ENCODE results near the gene HACD2. TPM values are rescaled to one million over a fixed set of nuclear protein-coding genes. Genes with fewer than 3 reads are reported as not detected.

The HACD2 gene
- total and polyA plus RNA-seq, 2 donors (not counting 3 experiments of a cell fraction or from before 2014, with no cell fraction given): 17.0 to 20.9 TPM

- CTCF ChIA-PET: interaction anchor here (0.9 kb wide), 2 partner anchors 29 to 100 kb away, joined by 3 read pairs; no protein-coding TSS in a partner anchor
- H3K9me1 ChIP-seq (replicated peaks; ENCODE audit: control insufficient read depth, extremely low read depth, insufficient read depth, low read length): no peaks in the 10 kb centered on the region
- no peaks in the 10 kb centered on the region for H3K4me1 ChIP-seq (ENCODE audit: control insufficient read depth, extremely low read depth, insufficient read depth, low read length)
- intact Hi-C loops (cut with micrococcal nuclease) (no loop called here), dilution Hi-C loops (cut with MboI; ENCODE audit: extremely low pct_ligation_motif_present, low sequenced_read_pairs) (no loop called here)
- no peak for FAIRE-seq
- H2AFZ ChIP-seq (ENCODE audit: low read depth, low read length): no peak overlapping the region
- no TSS peak for BruUV-seq (replicated peaks)
- H3K27ac ChIP-seq (ENCODE audit: insufficient read depth, low read depth, low read length): no peak overlapping the region
- TF ChIP-seq EZH2 (IDR thresholded peaks at IDR 0.05; ENCODE audit: borderline replicate concordance, low read depth, low read length, severe bottlenecking) (no peak), MAX (IDR thresholded peaks at IDR 0.05; ENCODE audit: insufficient read depth, insufficient read length) (no peak), POLR2AphosphoS5 (IDR thresholded peaks at IDR 0.05; ENCODE audit: insufficient read depth, low read depth, low read length) (no peak), POLR2A (IDR thresholded peaks at IDR 0.05; ENCODE audit: low read depth, low read length) (no peak), MYC (IDR thresholded peaks at IDR 0.05; ENCODE audit: low read depth, low read length) (no peak), GATA2 (IDR thresholded peaks at IDR 0.05; ENCODE audit: insufficient read depth, insufficient read length, low read depth, low read length) (no peak), JUN (IDR thresholded peaks at IDR 0.05; ENCODE audit: borderline replicate concordance, insufficient read depth, insufficient read length, low read depth) (no peak)
- no peaks in the 10 kb centered on the region for H4K20me1 ChIP-seq (replicated peaks; ENCODE audit: control insufficient read depth, extremely low read depth, insufficient read depth, low read length)
- no peaks in the 10 kb centered on the region for H3K9me3 ChIP-seq (replicated peaks; ENCODE audit: control insufficient read depth, insufficient read depth, low read length)
- no peak overlapping the region for H3K9ac ChIP-seq (replicated peaks; ENCODE audit: extremely low read depth, insufficient read depth, low read length)
- POLR2A ChIA-PET: no interaction called here
- DNase-seq (ENCODE audit: low read depth, low spot score): no peak
- H3K4me3 ChIP-seq (replicated peaks in 1 of 3; ENCODE audit: insufficient read depth in 1 of 3, low read depth in 1 of 3, low read length in 3 of 3): no peak overlapping the region
- H3K79me2 ChIP-seq (ENCODE audit: control insufficient read depth, insufficient read depth, low read length): no peaks in the 10 kb centered on the region
- no peaks in the 10 kb centered on the region for H3K36me3 ChIP-seq (ENCODE audit: control insufficient read depth in 2 of 2, extremely low read depth in 1 of 2, insufficient read depth in 2 of 2, low read length in 2 of 2)
- H3K27me3 ChIP-seq (ENCODE audit: control insufficient read depth in 2 of 2, insufficient read depth in 2 of 2, low read length in 2 of 2): no peaks in the 10 kb centered on the region
- H3K4me2 ChIP-seq (ENCODE audit: insufficient read depth, low read length): no peak overlapping the region
These were observed 38.6 kb upstream of the HACD2 start for GRCh38 chr3:123623346-123623880.

- no peak overlapping the region for H2AFZ ChIP-seq (ENCODE audit: low read depth, low read length)
- no peaks in the 10 kb centered on the region for H3K9me1 ChIP-seq (replicated peaks; ENCODE audit: control insufficient read depth, extremely low read depth, insufficient read depth, low read length)
- no peaks in the 10 kb centered on the region for H3K9me3 ChIP-seq (replicated peaks; ENCODE audit: control insufficient read depth, insufficient read depth, low read length)
- H3K4me1 ChIP-seq (ENCODE audit: control insufficient read depth, extremely low read depth, insufficient read depth, low read length): no peaks in the 10 kb centered on the region
- FAIRE-seq (no peak), DNase-seq (ENCODE audit: low read depth, low spot score) (no peak)
- H3K9ac ChIP-seq (replicated peaks; ENCODE audit: extremely low read depth, insufficient read depth, low read length): no peak overlapping the region
- ChIA-PET CTCF (no interaction called here), POLR2A (no interaction called here)
- no TSS peak for BruUV-seq (replicated peaks)
- H3K27ac ChIP-seq (ENCODE audit: insufficient read depth, low read depth, low read length): no peak overlapping the region
- H3K36me3 ChIP-seq (ENCODE audit: control insufficient read depth in 2 of 2, extremely low read depth in 1 of 2, insufficient read depth in 2 of 2, low read length in 2 of 2): no peaks in the 10 kb centered on the region
- no peaks in the 10 kb centered on the region for H3K79me2 ChIP-seq (ENCODE audit: control insufficient read depth, insufficient read depth, low read length)
- dilution Hi-C loops (cut with MboI; ENCODE audit: extremely low pct_ligation_motif_present, low sequenced_read_pairs): no loop called here
- H3K4me2 ChIP-seq (ENCODE audit: insufficient read depth, low read length): no peak overlapping the region
- H3K4me3 ChIP-seq (replicated peaks in 1 of 3; ENCODE audit: insufficient read depth in 1 of 3, low read depth in 1 of 3, low read length in 3 of 3): no peak overlapping the region
- no peaks in the 10 kb centered on the region for H3K27me3 ChIP-seq (ENCODE audit: control insufficient read depth in 2 of 2, insufficient read depth in 2 of 2, low read length in 2 of 2)
- no peak for TF ChIP-seq MYC (IDR thresholded peaks at IDR 0.05; ENCODE audit: low read depth, low read length)
- TF ChIP-seq GATA2 (IDR thresholded peaks at IDR 0.05; ENCODE audit: insufficient read depth, insufficient read length, low read depth, low read length): no peak
- TF ChIP-seq POLR2AphosphoS5 (IDR thresholded peaks at IDR 0.05; ENCODE audit: insufficient read depth, low read depth, low read length): no peak
- TF ChIP-seq JUN (IDR thresholded peaks at IDR 0.05; ENCODE audit: borderline replicate concordance, insufficient read depth, insufficient read length, low read depth): no peak
- TF ChIP-seq CTCF (IDR thresholded peaks at IDR 0.05; ENCODE audit: extremely low read depth in 1 of 2, insufficient read depth in 1 of 2, low read depth in 1 of 2, low read length in 2 of 2): no peak
- no peak for TF ChIP-seq FOS (IDR thresholded peaks at IDR 0.05; ENCODE audit: borderline replicate concordance, insufficient read depth, low read length)
- TF ChIP-seq EZH2 (IDR thresholded peaks at IDR 0.05; ENCODE audit: borderline replicate concordance, low read depth, low read length, severe bottlenecking): no peak
- TF ChIP-seq POLR2A (IDR thresholded peaks at IDR 0.05; ENCODE audit: low read depth, low read length): no peak
- TF ChIP-seq MAX (IDR thresholded peaks at IDR 0.05; ENCODE audit: insufficient read depth, insufficient read length): no peak
- intact Hi-C loops (cut with micrococcal nuclease): no loop called here
- H4K20me1 ChIP-seq (replicated peaks; ENCODE audit: control insufficient read depth, extremely low read depth, insufficient read depth, low read length): no peaks in the 10 kb centered on the region
These were observed 37.9 kb upstream of the HACD2 start for GRCh38 chr3:123622766-123623165.

Measured in endothelial cell of umbilical vein (primary cell).